Ishikawa (cell line): ENCODE measurements around the gene CLCNKB.

Source experiments
- CEBPB ChIP-seq: IDR thresholded peaks from 2 replicates; pipeline ENCODE4 v1.6.1; 2012
- CREB1 ChIP-seq: IDR thresholded peaks from 2 replicates; pipeline ENCODE4 v1.6.1; 2012; ENCODE audit warnings: low read depth
- EGR1 ChIP-seq: IDR thresholded peaks from 2 replicates; pipeline ENCODE4 v1.6.1; 2012
- EP300 ChIP-seq: IDR thresholded peaks from 2 replicates; pipeline ENCODE4 v1.6.1; 2012; ENCODE audit warnings: borderline replicate concordance
- FOXM1 ChIP-seq: IDR thresholded peaks from 2 replicates; pipeline ENCODE4 v1.6.1; 2012; ENCODE audit warnings: low read depth, borderline replicate concordance
- MAX ChIP-seq: IDR thresholded peaks from 2 replicates; pipeline ENCODE4 v1.6.1; 2012
- NFIC ChIP-seq: IDR thresholded peaks from 2 replicates; pipeline ENCODE4 v1.6.1; 2012
- RAD21 ChIP-seq: IDR thresholded peaks from 2 replicates; pipeline ENCODE4 v1.6.1; 2012; ENCODE audit warnings: low read depth
- REST ChIP-seq: IDR thresholded peaks from 2 replicates; pipeline ENCODE4 v1.6.1; 2012; ENCODE audit warnings: low read depth, mild to moderate bottlenecking
- TAF1 ChIP-seq: IDR thresholded peaks from 2 replicates; pipeline ENCODE4 v1.6.1; 2012; ENCODE audit warnings: low read depth, mild to moderate bottlenecking
- TCF12 ChIP-seq: IDR thresholded peaks from 2 replicates; pipeline ENCODE4 v1.6.1; 2012; ENCODE audit warnings: low read depth
- TEAD4 ChIP-seq: IDR thresholded peaks from 2 replicates; pipeline ENCODE4 v1.6.1; 2012
- USF1 ChIP-seq: IDR thresholded peaks from 2 replicates; pipeline ENCODE4 v1.6.1; 2012
- YY1 ChIP-seq: IDR thresholded peaks from 2 replicates; pipeline ENCODE4 v1.6.1; 2012; ENCODE audit warnings: low read depth
- ZBTB7A ChIP-seq: IDR thresholded peaks from 2 replicates; pipeline ENCODE4 v1.6.1; 2012; ENCODE audit warnings: low read depth

Gene CLCNKB

GRCh38 chr1:16048573-16049189 lies 5.1 kb downstream of the CLCNKB start:
- TF ChIP-seq ZBTB7A, result peak; percentile 59
- no peak for TF ChIP-seq USF1
- peak; percentile 32; the same call in 1 of the 2 replicates for TF ChIP-seq TCF12
- TF ChIP-seq REST, result no peak
- peak; percentile 39; the same call in 1 of the 2 replicates for TF ChIP-seq TAF1
- peak; percentile 74 for TF ChIP-seq YY1
- TF ChIP-seq TEAD4, result peak; percentile 90
- TF ChIP-seq CEBPB, result no peak

- no peak for TF ChIP-seq CEBPB
- TF ChIP-seq TEAD4, result no peak
- no peak for TF ChIP-seq RAD21
- TF ChIP-seq USF1, result no peak
- no peak for TF ChIP-seq EP300
- TF ChIP-seq NFIC, result no peak
- TF ChIP-seq TCF12, result no peak
- no peak for TF ChIP-seq FOXM1
- TF ChIP-seq CREB1, result no peak
- no peak for TF ChIP-seq EGR1
- TF ChIP-seq MAX, result no peak
- TF ChIP-seq ZBTB7A, result no peak
- TF ChIP-seq REST, result no peak
- no peak for TF ChIP-seq TAF1
- TF ChIP-seq YY1, result no peak
Observed at GRCh38 chr1:16050328-16050727, 6.7 kb downstream of the CLCNKB start.

- TF ChIP-seq TEAD4, result no peak
- no peak for TF ChIP-seq EGR1
- 0 out of 2 replicates have a peak, but pooled peaks have one; percentile 55 for TF ChIP-seq NFIC
- TF ChIP-seq EP300, result no peak
- no peak for TF ChIP-seq REST
Observed at GRCh38 chr1:16051039-16051438, 7.5 kb downstream of the CLCNKB start.

- TF ChIP-seq MAX, result no peak
- no peak for TF ChIP-seq EGR1
- TF ChIP-seq ZBTB7A, result no peak
- TF ChIP-seq TCF12, result no peak
- TF ChIP-seq REST, result no peak
- TF ChIP-seq CEBPB, result no peak
- TF ChIP-seq USF1, result no peak
Observed at GRCh38 chr1:16053781-16054502, 10.4 kb downstream of the CLCNKB start.
